Fibroblast of lung (primary cell): Measurements from ENCODE around the gene PSMC3.

Source experiments
- EZH2 ChIP-seq: IDR thresholded peaks from 2 replicates; pipeline ENCODE4 v1.5.1; 2012; ENCODE audit warnings: low read length, control low read depth, mild to moderate bottlenecking; ENCODE audit errors: missing control alignments
- TF ChIP-seq, protein P1 (sequence below), 2 donors: IDR thresholded peaks in 1 of 2; conservative IDR thresholded peaks in 1 of 2; 1 replicate in 1 of 2; 2 replicates in 1 of 2; pipeline ENCODE4 v1.5.1; 2011 to 2012; ENCODE audit warnings: low read length in 2 of 2, control low read depth in 1 of 2, inconsistent platforms in 1 of 2, low read depth in 1 of 2, mild to moderate bottlenecking in 1 of 2

DNA sequence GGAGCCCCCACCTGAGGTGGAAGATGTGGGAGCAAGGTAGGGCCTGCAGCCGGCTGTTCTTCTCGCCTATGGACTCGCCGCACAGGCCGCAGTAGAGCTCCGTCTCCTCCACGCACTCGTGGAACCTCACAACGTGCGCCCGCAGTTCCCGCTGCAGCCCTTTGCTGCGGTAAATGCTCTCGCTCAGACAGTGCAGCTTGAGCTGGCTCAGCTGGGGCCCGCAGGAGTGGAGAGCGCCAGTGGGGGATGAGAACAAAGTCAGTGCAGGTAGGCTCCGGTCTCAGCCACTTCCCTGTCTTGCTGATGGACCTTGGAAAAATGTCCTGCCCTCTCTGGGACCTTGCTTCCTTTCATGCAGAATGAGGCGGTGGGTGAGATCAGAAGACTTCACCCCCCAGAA is 12.5 kb upstream of the PSMC3 start:
- TF ChIP-seq, protein P1, sequence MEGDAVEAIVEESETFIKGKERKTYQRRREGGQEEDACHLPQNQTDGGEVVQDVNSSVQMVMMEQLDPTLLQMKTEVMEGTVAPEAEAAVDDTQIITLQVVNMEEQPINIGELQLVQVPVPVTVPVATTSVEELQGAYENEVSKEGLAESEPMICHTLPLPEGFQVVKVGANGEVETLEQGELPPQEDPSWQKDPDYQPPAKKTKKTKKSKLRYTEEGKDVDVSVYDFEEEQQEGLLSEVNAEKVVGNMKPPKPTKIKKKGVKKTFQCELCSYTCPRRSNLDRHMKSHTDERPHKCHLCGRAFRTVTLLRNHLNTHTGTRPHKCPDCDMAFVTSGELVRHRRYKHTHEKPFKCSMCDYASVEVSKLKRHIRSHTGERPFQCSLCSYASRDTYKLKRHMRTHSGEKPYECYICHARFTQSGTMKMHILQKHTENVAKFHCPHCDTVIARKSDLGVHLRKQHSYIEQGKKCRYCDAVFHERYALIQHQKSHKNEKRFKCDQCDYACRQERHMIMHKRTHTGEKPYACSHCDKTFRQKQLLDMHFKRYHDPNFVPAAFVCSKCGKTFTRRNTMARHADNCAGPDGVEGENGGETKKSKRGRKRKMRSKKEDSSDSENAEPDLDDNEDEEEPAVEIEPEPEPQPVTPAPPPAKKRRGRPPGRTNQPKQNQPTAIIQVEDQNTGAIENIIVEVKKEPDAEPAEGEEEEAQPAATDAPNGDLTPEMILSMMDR (conservative IDR thresholded peaks at IDR 0.05 in 1 of 2, IDR thresholded peaks at IDR 0.05 in 1 of 2; ENCODE audit: low read depth in 1 of 2, low read length in 2 of 2): no peak
- TF ChIP-seq EZH2: no peak
